SU-DHL-6 (cell line): ENCODE data around the gene CALML3.
"Not testable (repeated sequence)": the region's sequence is repeated elsewhere in the genome, so short reads cannot be mapped to it uniquely, and the experiment has no call there.

Source experiments
- EZH2phosphoT487 ChIP-seq: fragments of 200-600 bp; sonication (generic), shearing (Covaris generic); conservative IDR thresholded peaks from 2 replicates; pipeline ENCODE4 v1.6.1; 2018; ENCODE audit warnings: mild to moderate bottlenecking, antibody characterized with exemption, low read length, moderate library complexity, mixed read lengths
- TF ChIP-seq, protein P1 (sequence below): fragments of 200-600 bp; sonication (generic); IDR thresholded peaks from one replicate; pipeline ENCODE4 v1.5.1; 2017; ENCODE audit warnings: antibody characterized with exemption, mild to moderate bottlenecking, low read length, moderate library complexity; ENCODE audit not compliant: insufficient read depth, poor library complexity, severe bottlenecking

DNA sequence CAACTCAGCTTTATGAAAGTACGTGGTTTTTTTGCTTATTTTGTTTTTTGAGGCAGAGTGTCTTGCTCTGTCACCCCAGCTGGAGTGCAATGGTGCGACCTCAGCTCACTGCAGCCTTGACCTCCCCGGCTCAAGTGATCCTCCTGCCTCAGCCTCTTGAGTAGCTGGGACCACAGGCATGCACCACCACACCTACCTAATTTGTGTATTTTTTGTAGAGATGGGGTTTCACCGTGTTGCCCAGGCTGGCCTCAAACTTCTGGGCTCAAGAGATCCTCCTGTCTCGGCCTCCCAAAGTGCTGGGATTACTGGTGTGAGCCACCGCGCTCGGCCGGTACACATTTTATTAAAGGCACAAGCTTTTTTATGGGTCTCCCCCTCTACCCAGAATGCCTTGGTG lies 34.3 kb downstream of the CALML3 start:
- TF ChIP-seq, protein P1, sequence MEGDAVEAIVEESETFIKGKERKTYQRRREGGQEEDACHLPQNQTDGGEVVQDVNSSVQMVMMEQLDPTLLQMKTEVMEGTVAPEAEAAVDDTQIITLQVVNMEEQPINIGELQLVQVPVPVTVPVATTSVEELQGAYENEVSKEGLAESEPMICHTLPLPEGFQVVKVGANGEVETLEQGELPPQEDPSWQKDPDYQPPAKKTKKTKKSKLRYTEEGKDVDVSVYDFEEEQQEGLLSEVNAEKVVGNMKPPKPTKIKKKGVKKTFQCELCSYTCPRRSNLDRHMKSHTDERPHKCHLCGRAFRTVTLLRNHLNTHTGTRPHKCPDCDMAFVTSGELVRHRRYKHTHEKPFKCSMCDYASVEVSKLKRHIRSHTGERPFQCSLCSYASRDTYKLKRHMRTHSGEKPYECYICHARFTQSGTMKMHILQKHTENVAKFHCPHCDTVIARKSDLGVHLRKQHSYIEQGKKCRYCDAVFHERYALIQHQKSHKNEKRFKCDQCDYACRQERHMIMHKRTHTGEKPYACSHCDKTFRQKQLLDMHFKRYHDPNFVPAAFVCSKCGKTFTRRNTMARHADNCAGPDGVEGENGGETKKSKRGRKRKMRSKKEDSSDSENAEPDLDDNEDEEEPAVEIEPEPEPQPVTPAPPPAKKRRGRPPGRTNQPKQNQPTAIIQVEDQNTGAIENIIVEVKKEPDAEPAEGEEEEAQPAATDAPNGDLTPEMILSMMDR, result not testable (repeated sequence)
- TF ChIP-seq EZH2phosphoT487, result not testable (repeated sequence)
